GM12892 (cell line): Measurements from ENCODE around the gene LY86.

Experiments used
- POLR2A ChIP-seq: IDR thresholded peaks from 2 replicates; pipeline ENCODE4 v1.6.1; 2011; ENCODE audit warnings: low read depth, low read length, control low read depth
- POLR2AphosphoS5 ChIP-seq: IDR thresholded peaks from 2 replicates; pipeline ENCODE4 v1.6.1; 2011; ENCODE audit warnings: low read depth, low read length, control low read depth
- TAF1 ChIP-seq: IDR thresholded peaks from 2 replicates; pipeline ENCODE4 v1.6.1; 2011; ENCODE audit warnings: low read depth, mild to moderate bottlenecking, control low read depth, low read length, borderline replicate concordance

DNA sequence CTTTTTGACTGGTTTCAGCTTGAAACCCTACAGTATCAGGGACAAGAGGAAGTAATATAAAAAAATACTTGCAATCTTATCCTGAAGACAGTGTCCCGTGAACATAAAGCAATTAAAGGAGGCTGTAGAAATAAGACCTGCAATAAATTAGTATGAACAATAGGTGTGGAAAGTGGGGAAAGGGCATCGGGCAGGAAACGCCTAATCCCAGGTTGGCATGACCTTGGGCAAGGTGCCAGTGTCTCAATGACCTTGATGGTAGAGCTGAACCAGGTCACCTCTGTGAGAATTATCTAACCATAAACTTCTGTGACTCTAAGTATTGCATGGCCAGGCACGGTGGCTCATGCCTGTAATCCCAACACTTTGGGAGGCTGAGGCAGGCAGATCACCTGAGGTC lies 115.2 kb downstream of the LY86 start:
- no peak for TF ChIP-seq POLR2AphosphoS5
- TF ChIP-seq POLR2A = no peak
- TF ChIP-seq TAF1 = no peak
